Stimulated activated CD8-positive, alpha-beta memory T cell treated with anti-CD3 and anti-CD28 coated beads, Interleukin-15, amount 100 ng/mL, for 24 hours (primary cell): ENCODE data around the gene SLC7A10.
"Not testable (repeated sequence)": the region's sequence is repeated elsewhere in the genome, so short reads cannot be mapped to it uniquely, and the experiment has no call there.

Experiments used
- DNase-seq: peaks from one replicate; pipeline ENCODE4 v3.0.0-alpha.2; 2020; ENCODE audit warnings: low read depth

SLC7A10 gene

DNA sequence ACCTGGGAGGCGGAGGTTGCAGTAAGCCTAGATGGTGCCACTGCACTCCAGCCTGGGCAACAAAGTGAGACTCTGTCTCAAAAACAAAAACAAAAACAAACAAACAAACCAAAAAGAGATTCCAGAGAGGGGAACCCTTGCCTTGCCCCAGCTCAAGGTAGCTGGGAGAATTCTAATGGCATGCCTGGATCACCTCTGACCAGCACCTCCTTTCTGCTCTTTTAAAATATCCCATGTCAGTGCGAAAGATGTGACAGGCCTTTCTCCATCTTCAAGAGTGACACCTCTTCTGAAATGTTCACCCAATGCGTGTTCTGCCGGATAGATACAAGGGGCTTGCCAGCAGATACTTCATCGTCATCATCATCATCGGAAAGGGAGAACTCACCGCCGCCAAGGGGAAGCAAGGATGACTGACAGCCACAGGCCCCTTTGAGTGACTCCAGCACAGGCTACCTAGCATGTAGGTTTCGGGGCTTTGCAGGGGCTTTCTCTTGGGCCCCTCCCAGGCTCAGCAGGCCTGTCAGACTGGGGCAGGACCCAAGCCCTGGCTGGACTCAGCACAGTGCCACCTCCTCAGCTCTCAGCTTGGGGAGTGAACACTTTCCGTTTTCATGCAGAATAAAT, 50.4 kb downstream of the SLC7A10 start:
- no peak for DNase-seq

- DNase-seq: no peak
Observed at GRCh38 chr19:33174186-33174585, 51.5 kb downstream of the SLC7A10 start.

- no peak for DNase-seq
Observed at GRCh38 chr19:33171916-33172359, 53.7 kb downstream of the SLC7A10 start.

DNA sequence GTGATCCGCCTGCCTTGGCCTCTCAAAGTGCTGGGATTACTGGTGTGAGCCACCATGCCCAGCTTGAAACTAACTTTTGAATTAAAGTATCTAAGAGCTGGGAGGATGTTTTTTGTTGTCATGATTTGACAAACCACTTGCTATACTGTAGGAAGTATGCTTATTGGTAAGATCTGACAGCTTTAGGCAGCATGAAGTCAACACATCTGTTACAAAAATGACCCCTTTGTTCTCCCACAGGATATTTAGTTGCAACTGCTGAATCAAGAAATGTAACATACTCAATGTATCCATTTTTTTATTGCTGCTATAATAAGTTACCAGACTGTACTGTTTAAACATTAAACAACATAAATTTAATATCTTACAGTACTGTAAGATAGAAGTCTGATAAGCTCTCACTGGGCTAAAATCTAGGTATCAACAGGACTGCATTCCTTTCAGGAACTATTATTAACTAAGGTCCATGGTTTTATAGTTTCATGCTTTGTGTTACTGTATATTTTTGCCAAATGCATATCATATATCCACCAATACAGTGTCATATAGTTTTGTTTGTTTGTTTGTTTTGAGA, 54.3 kb downstream of the SLC7A10 start:
- DNase-seq: no peak

GRCh38 chr19:33168528-33168927, 57.1 kb downstream of the SLC7A10 start:
- DNase-seq: no peak

- DNase-seq: no peak
Observed at GRCh38 chr19:33167438-33167837, 58.2 kb downstream of the SLC7A10 start.

DNA sequence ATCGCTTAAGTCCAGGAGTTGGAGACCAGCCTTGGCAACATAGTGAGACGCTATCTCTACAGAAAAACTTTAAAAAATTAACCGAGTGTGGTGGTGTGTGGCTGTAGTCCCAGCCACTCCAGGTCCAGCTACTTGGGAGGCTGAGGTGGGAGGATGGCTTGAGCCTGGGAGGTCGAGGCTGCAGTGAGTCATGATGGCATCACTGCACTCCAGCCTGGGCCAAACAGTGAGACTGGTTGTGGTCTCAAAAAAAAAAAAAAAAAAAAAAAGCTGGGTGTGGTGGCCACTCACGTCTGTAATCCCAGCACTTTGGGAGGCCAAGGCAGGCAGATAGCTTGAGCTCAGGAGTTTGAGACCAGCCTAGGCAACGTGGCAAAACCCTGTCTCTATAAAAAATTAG, 59.6 kb downstream of the SLC7A10 start:
- DNase-seq: not testable (repeated sequence)

- DNase-seq: no peak
Observed at GRCh38 chr19:33163481-33163880, 62.2 kb downstream of the SLC7A10 start.

DNA sequence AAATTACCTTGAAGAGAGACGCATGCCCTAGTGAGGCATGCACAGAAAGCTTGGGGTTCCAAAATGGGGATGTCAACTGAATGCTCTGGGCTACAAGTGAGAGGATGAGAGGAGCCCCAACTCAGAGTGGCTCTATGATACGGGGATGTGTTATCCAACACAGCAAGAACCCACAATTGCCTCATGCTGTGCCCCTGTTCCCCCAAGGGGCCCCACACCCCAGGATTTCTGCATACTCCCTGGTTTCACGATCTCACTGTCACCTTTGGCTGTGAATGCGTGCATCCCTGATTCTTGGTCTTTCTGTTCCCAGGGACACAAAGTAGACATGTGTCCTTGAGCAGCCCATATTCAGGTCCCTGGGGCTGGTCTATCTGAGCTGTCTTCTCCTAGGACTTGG, 64.4 kb downstream of the SLC7A10 start:
- no peak for DNase-seq

DNA sequence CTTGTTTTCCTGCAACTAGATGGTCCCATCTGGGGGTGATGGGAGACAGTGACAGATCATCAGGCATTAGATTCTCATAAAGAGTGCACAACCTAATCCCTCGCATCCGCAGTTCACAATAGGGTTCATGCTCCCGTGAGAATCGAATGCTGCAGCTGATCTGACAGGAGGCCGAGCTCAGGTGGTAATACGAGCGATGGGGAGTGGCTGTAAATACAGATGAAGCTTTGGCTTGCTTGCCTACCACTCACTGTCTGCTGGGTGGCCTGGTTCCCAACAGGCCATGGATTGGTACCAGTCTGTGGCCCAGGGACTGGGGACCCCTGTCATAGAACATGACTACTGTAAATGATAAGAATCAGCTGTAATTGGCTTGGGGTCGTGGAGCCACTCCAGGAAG, 65.8 kb downstream of the SLC7A10 start:
- DNase-seq: no peak

DNA sequence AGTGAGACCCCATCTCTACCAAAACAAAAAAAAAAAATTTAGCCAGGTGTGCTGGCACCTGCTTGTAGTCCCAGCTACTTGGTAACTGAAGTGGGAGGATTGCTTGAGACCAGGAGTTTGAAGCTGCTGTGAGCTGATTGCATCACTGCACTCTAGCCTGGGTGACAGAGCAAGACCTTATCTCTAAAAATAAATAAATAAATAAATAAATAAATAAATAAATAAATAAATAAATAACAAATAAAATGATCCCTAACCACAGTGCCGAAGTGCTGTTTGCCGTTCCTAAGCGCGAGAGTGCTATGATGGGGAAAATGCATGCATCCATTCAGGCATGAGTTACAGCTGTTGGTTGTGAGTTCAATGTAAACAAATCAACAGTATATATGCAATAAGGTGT, 66.5 kb downstream of the SLC7A10 start:
- DNase-seq: no peak
